ENCODE data around the gene MCAT.

GRCh38 chr22:43088627-43088983 lies 54.6 kb downstream of the MCAT start:
- TF ChIP-seq CTCF (conservative IDR thresholded peaks at IDR 0.05) (no peak), ZFX (IDR thresholded peaks at IDR 0.05) (no peak)

Data from C4-2B (cell line).